PC-3 (cell line): Measurements from ENCODE around the gene CIAPIN1. TPM values are rescaled to one million over a fixed set of nuclear protein-coding genes. Genes with fewer than 3 reads are reported as not detected.

Experiments
- ATAC-seq: fragments of 200-7000 bp; cut with Tn5 transposase; 2 replicates; pipeline ENCODE4 v1.9.1; 2020; ENCODE audit warnings: mild to moderate bottlenecking, moderate library complexity
- BruUV-seq: library from RNA; stranded (reverse); fragments of 400-500 nt; replicated peaks from 2 replicates; lab custom pipeline; 2021; lab: Mats Ljungman, UMichigan
- CTCF ChIA-PET: fragments of 300-600 bp; sonication (Branson Sonifier 250); formaldehyde crosslinking; loops from one replicate; lab custom pipeline; 2022; ENCODE audit warnings: antibody characterized with exemption; lab: Charles Lee
- POLR2A ChIA-PET: fragments of 300-600 bp; sonication (Branson Sonifier 250); formaldehyde crosslinking; loops from one replicate; lab custom pipeline; 2022; ENCODE audit warnings: antibody characterized with exemption; ENCODE audit not compliant: unreplicated experiment; lab: Charles Lee
- DNase-seq: peaks from one replicate; pipeline ENCODE4 v3.0.0-alpha.2; 2015
- H2AFZ ChIP-seq: fragments of 300-600 bp; sonication (generic); 2 replicates; pipeline ENCODE4 v1.6.0; 2016; ENCODE audit warnings: antibody characterized with exemption, low read length
- H3F3A ChIP-seq: fragments of 300-600 bp; sonication (generic); one replicate; pipeline ENCODE4 v1.6.0; 2017; ENCODE audit warnings: antibody characterized with exemption, low read length, control low read depth, mild to moderate bottlenecking; ENCODE audit not compliant: unreplicated experiment
- H3K27ac ChIP-seq: fragments of 300-600 bp; sonication (generic); 2 replicates; pipeline ENCODE4 v1.5.1; 2016; ENCODE audit warnings: mild to moderate bottlenecking, low read length
- H3K27me3 ChIP-seq: fragments of 300-600 bp; sonication (generic); 2 replicates; pipeline ENCODE4 v1.6.1; 2016; ENCODE audit warnings: low read length, mixed read lengths
- H3K36me3 ChIP-seq: fragments of 300-600 bp; sonication (generic); 2 replicates; pipeline ENCODE4 v1.6.1; 2016; ENCODE audit warnings: low read depth, mixed run types, low read length, mixed read lengths
- H3K4me1 ChIP-seq: fragments of 300-600 bp; sonication (generic); 2 replicates; pipeline ENCODE4 v1.5.1; 2016; ENCODE audit warnings: low read length; ENCODE audit not compliant: insufficient read depth
- H3K4me2 ChIP-seq: fragments of 300-600 bp; sonication (generic); 2 replicates; pipeline ENCODE4 v1.6.0; 2016; ENCODE audit warnings: low read length
- H3K4me3 ChIP-seq: fragments of 300-600 bp; sonication (generic); 2 replicates; pipeline ENCODE4 v1.5.1; 2016; ENCODE audit warnings: mild to moderate bottlenecking, low read length, mixed read lengths
- H3K79me2 ChIP-seq: fragments of 300-600 bp; sonication (generic); 2 replicates; pipeline ENCODE4 v1.6.1; 2017; ENCODE audit warnings: low read length, mixed read lengths
- H3K9ac ChIP-seq: fragments of 300-600 bp; sonication (generic); 2 replicates; pipeline ENCODE4 v1.6.0; 2016; ENCODE audit warnings: mild to moderate bottlenecking, low read length
- H3K9me2 ChIP-seq: fragments of 300-600 bp; sonication (generic); replicated peaks from 2 replicates; pipeline ENCODE4 v1.6.1; 2016; ENCODE audit warnings: mixed run types, low read length, mixed read lengths
- H3K9me3 ChIP-seq: fragments of 300-600 bp; sonication (generic); 2 replicates; pipeline ENCODE4 v1.6.1; 2016; ENCODE audit warnings: low read length, mixed read lengths
- H4K20me1 ChIP-seq: fragments of 300-600 bp; sonication (generic); 2 replicates; pipeline ENCODE4 v1.6.1; 2016; ENCODE audit warnings: low read length, mixed read lengths
- CTCF ChIP-seq: fragments of 300-600 bp; sonication (generic); conservative IDR thresholded peaks from 2 replicates; pipeline ENCODE4 v1.5.1; 2017; ENCODE audit warnings: antibody characterized with exemption, low read depth, mild to moderate bottlenecking, low read length
- EZH2 ChIP-seq: fragments of 300-600 bp; sonication (generic); IDR thresholded peaks from one replicate; pipeline ENCODE4 v1.6.1; 2017; ENCODE audit warnings: antibody characterized with exemption, mild to moderate bottlenecking, low read length; ENCODE audit not compliant: unreplicated experiment
- EZH2phosphoT487 ChIP-seq: fragments of 300-600 bp; sonication (generic); IDR thresholded peaks from 2 replicates; pipeline ENCODE4 v1.6.1; 2018; ENCODE audit warnings: mild to moderate bottlenecking, antibody characterized with exemption, low read length, borderline replicate concordance
- intact Hi-C: fragments of 100-400 bp; cut with micrococcal nuclease; formaldehyde crosslinking; loops from 2 replicates; pipeline ENCODE4 v1.9.0; 2023
- total RNA-seq: library from RNA; depleted of rRNA; stranded (reverse); fragments of >200 nt; gene quantifications from 2 replicates; pipeline ENCODE4 v1.2.3, GENCODE V29; 2014

The CIAPIN1 gene
- total RNA-seq, 1 experiment from 2014 or later, result 48.6 TPM

GRCh38 chr16:57383276-57384247 lies 63.6 kb downstream of the CIAPIN1 start:
- POLR2A ChIA-PET, result no interaction called here
- Histone ChIP-seq H3K79me2 (no peaks in the 10 kb centered on the region), H3K9me2 (no peaks in the 10 kb centered on the region), H3K4me1 (peaks cover 6% of the 10 kb centered on the region), H3K4me2 (no peak overlapping the region), H4K20me1 (no peaks in the 10 kb centered on the region), H3K36me3 (no peaks in the 10 kb centered on the region), H3K27me3 (no peaks in the 10 kb centered on the region), H3K9me3 (no peaks in the 10 kb centered on the region), H3K4me3 (no peak overlapping the region), H2AFZ (peak overlapping the region; percentile 50; the same call in 1 of the 2 replicates), H3K9ac (no peak overlapping the region), H3K27ac (no peak overlapping the region), H3F3A (no peaks in the 10 kb centered on the region)
- DNase-seq (peak; percentile 31), ATAC-seq (no peak)
- intact Hi-C loops, result no loop called here
- CTCF ChIA-PET, result no interaction called here
- no peak for TF ChIP-seq EZH2phosphoT487
- no peak for TF ChIP-seq CTCF
- no peak for TF ChIP-seq EZH2
- BruUV-seq, result no TSS peak

GRCh38 chr16:57382535-57383275 lies 64.5 kb downstream of the CIAPIN1 start:
- no peak overlapping the region for H3K27ac ChIP-seq
- intact Hi-C loops, result no loop called here
- no peak overlapping the region for H3K9ac ChIP-seq
- H3K79me2 ChIP-seq, result no peaks in the 10 kb centered on the region
- H3K4me3 ChIP-seq, result no peak overlapping the region
- TF ChIP-seq CTCF (peak; percentile 19; the same call in 1 of the 2 replicates), EZH2phosphoT487 (no peak), EZH2 (no peak)
- H3K36me3 ChIP-seq, result no peaks in the 10 kb centered on the region
- no peak overlapping the region for H3K4me2 ChIP-seq
- H3F3A ChIP-seq, result no peaks in the 10 kb centered on the region
- ChIA-PET CTCF (no interaction called here), POLR2A (no interaction called here)
- peaks cover 12% of the 10 kb centered on the region for H3K4me1 ChIP-seq
- ATAC-seq (no peak), DNase-seq (no peak)
- H4K20me1 ChIP-seq, result no peaks in the 10 kb centered on the region
- no peaks in the 10 kb centered on the region for H3K9me3 ChIP-seq
- H2AFZ ChIP-seq, result no peak overlapping the region
- no peaks in the 10 kb centered on the region for H3K9me2 ChIP-seq
- H3K27me3 ChIP-seq, result no peaks in the 10 kb centered on the region
- BruUV-seq, result no TSS peak
